ENCODE results near the gene SCYL3. TPM values are rescaled to one million over a fixed set of nuclear protein-coding genes. Genes with fewer than 3 reads are reported as not detected.

SCYL3 gene
- total RNA-seq, 1 donor from 2014 or later, result 6.4 TPM

DNA sequence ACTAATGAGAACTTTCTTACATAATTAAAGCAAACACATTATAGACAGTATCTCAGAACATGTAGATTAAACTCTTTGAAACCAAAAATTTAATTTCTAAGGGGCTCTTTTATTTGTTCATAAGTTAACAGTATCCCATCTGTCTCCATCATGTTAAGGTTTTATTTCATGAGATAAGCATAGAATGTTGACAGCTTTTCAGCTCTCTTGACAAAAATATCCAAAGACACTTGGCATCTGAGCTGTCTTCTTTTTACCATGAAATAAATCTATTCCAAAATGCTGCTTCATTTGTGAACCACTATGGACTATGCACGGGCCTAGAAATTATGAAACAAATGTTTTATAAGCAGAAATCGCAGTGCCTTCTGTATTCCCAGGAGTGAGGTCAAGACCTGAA, 45.2 kb downstream of the SCYL3 start:
- Histone ChIP-seq H3K36me3 (ENCODE audit: control insufficient read depth, insufficient read depth, low read length) (peaks cover 1% of the 10 kb centered on the region), H3K27me3 (ENCODE audit: control insufficient read depth, insufficient read depth, low read length) (no peaks in the 10 kb centered on the region), H3K4me3 (ENCODE audit: low read depth, low read length) (no peak overlapping the region)
- no peak for DNase-seq (ENCODE audit: low read depth)
- TF ChIP-seq, protein P1, sequence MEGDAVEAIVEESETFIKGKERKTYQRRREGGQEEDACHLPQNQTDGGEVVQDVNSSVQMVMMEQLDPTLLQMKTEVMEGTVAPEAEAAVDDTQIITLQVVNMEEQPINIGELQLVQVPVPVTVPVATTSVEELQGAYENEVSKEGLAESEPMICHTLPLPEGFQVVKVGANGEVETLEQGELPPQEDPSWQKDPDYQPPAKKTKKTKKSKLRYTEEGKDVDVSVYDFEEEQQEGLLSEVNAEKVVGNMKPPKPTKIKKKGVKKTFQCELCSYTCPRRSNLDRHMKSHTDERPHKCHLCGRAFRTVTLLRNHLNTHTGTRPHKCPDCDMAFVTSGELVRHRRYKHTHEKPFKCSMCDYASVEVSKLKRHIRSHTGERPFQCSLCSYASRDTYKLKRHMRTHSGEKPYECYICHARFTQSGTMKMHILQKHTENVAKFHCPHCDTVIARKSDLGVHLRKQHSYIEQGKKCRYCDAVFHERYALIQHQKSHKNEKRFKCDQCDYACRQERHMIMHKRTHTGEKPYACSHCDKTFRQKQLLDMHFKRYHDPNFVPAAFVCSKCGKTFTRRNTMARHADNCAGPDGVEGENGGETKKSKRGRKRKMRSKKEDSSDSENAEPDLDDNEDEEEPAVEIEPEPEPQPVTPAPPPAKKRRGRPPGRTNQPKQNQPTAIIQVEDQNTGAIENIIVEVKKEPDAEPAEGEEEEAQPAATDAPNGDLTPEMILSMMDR (IDR thresholded peaks at IDR 0.05; ENCODE audit: insufficient read depth, low read length, poor library complexity, severe bottlenecking), result no peak

DNA sequence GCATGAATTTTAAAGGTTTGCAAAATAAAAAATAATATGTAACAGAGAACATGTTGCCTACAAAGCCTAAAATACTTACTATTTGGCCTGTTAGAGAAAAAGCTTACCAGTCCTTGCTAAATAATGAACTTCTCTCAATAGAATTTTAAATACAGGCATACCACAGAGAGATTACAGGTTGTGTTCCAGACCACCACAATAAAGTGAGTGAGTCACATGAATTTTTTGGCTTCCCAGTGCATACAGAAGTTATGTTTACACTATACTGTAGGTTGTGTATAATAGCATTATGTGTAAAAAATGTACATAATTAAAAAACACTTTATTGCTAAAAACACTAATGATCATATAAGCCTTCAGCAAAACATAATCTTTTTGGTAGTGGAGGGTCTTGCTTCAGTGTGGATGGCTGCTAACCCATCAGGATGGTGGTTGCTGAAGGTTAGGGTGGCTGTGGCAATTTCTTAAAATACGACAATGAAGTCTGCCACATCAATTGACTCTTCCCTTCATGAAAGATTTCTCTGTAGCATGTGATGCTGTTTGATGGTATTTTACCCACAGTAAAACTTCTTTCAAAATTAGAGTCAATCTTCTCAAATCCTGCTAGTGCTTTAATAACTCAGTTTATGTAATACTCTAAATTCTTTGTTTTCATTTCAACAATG, 48.6 kb downstream of the SCYL3 start:
- TF ChIP-seq, protein P1 (IDR thresholded peaks at IDR 0.05; ENCODE audit: insufficient read depth, low read length, poor library complexity, severe bottlenecking), result no peak
- H3K36me3 ChIP-seq (ENCODE audit: control insufficient read depth, insufficient read depth, low read length), result peaks cover 1% of the 10 kb centered on the region
- H3K4me3 ChIP-seq (ENCODE audit: low read depth, low read length), result no peak overlapping the region
- DNase-seq (ENCODE audit: low read depth), result no peak
- no peaks in the 10 kb centered on the region for H3K27me3 ChIP-seq (ENCODE audit: control insufficient read depth, insufficient read depth, low read length)

DNA sequence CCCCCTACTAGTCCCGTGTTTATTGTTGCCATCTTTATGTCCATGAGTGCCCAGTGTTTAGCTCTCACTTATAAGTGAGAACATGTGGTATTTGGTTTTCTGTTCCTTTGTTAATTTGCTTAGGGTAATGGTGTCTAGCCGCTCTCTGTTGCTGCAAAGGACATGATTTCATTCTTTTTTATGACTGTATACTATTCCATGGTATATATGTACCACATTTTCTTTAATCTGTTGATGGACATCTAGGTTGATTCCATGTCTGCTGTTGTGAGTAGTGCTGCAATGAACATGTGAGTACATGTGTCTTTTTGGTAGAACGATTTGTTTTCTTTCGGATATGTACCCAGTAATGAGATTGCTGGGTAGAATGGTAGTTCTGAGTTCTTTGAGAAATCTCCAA, 54.8 kb downstream of the SCYL3 start:
- no peak for DNase-seq (ENCODE audit: low read depth)
- H3K36me3 ChIP-seq (ENCODE audit: control insufficient read depth, insufficient read depth, low read length), result no peaks in the 10 kb centered on the region
- H3K27me3 ChIP-seq (ENCODE audit: control insufficient read depth, insufficient read depth, low read length), result no peaks in the 10 kb centered on the region
- TF ChIP-seq, protein P1 (IDR thresholded peaks at IDR 0.05; ENCODE audit: insufficient read depth, low read length, poor library complexity, severe bottlenecking), result no peak
- no peak overlapping the region for H3K4me3 ChIP-seq (ENCODE audit: low read depth, low read length)

DNA sequence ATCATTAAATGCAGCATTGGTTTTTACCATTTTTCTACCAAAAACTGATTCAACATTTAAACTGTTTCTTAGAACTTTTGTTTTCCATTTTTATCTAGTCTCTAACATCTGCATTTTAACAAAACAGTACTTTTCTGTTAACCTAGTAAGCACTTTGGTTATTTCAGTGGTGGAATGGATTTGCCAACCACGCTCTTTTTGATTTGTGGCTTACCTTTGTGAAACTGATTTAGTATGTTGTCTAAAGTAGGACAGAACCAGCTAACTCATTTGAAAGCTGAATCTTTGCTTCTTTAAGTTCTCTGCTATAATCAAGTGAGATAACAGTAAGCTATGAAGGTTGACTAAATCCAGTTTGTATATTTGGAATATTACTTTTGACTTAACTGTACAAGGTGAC, 57.5 kb downstream of the SCYL3 start:
- TF ChIP-seq, protein P1 (IDR thresholded peaks at IDR 0.05; ENCODE audit: insufficient read depth, low read length, poor library complexity, severe bottlenecking), result no peak
- Histone ChIP-seq H3K27me3 (ENCODE audit: control insufficient read depth, insufficient read depth, low read length) (no peaks in the 10 kb centered on the region), H3K4me3 (ENCODE audit: low read depth, low read length) (no peak overlapping the region), H3K36me3 (ENCODE audit: control insufficient read depth, insufficient read depth, low read length) (no peaks in the 10 kb centered on the region)
- no peak for DNase-seq (ENCODE audit: low read depth)

DNA sequence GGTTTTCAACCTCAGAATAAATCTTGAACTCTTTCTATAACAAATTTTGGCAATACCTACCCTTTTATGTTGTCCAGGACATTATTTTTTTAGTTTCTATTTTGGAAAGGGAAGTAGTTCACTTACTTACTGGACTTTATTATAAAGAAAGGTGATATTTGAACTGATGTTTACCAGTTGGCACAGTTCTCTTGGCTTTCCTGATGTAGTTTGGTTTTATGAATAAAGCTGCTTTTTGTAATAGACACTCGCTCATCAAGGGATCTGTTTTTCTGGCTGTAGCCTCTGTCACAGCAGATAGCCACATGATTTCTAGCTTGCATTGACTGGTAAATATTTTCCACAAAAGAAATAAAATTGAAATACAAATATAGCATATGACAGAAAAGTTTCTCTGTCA, 58.0 kb downstream of the SCYL3 start:
- DNase-seq (ENCODE audit: low read depth), result no peak
- TF ChIP-seq, protein P1 (IDR thresholded peaks at IDR 0.05; ENCODE audit: insufficient read depth, low read length, poor library complexity, severe bottlenecking), result no peak
- Histone ChIP-seq H3K27me3 (ENCODE audit: control insufficient read depth, insufficient read depth, low read length) (no peaks in the 10 kb centered on the region), H3K36me3 (ENCODE audit: control insufficient read depth, insufficient read depth, low read length) (no peaks in the 10 kb centered on the region), H3K4me3 (ENCODE audit: low read depth, low read length) (no peak overlapping the region)

DNA sequence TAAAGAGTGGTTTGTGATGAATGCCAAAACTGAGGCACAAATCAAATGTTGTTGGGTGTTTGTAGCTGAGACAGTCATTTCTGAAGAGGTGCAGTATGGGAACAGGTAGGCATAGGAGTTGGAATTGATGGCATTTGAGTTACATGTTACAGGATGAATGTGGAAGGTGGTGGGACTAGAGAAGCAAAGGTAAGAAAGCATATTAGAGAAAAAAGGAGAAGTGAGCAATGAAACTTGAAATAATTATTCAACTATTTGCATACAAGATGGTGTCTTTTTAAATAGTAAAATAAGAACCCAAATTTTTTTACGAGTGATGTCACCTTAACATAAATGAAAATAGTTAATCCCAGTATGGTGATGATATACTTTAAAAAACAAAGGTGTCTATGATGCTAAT, 58.8 kb downstream of the SCYL3 start:
- no peaks in the 10 kb centered on the region for H3K36me3 ChIP-seq (ENCODE audit: control insufficient read depth, insufficient read depth, low read length)
- TF ChIP-seq, protein P1 (IDR thresholded peaks at IDR 0.05; ENCODE audit: insufficient read depth, low read length, poor library complexity, severe bottlenecking), result no peak
- no peak overlapping the region for H3K4me3 ChIP-seq (ENCODE audit: low read depth, low read length)
- DNase-seq (ENCODE audit: low read depth), result no peak
- H3K27me3 ChIP-seq (ENCODE audit: control insufficient read depth, insufficient read depth, low read length), result no peaks in the 10 kb centered on the region

All from kidney epithelial cell (primary cell).